ENCODE data around the gene DACH1. TPM values are rescaled to one million over a fixed set of nuclear protein-coding genes. Genes with fewer than 3 reads are reported as not detected.

The DACH1 gene
- total RNA-seq, 4 donors from 2014 or later, result 1.5 to 17.3 (median 3.3) TPM

- no peak for TF ChIP-seq POLR2AphosphoS5 (IDR thresholded peaks at IDR 0.05)
- no peak for TF ChIP-seq EP300 (IDR thresholded peaks at IDR 0.05; ENCODE audit: low read depth)
- TF ChIP-seq CTCF (IDR thresholded peaks at IDR 0.05), result no peak
- TF ChIP-seq POLR2A (IDR thresholded peaks at IDR 0.05), result no peak
- Histone ChIP-seq H3K36me3 (no peaks in the 10 kb centered on the region), H3K4me3 (no peak overlapping the region), H3K27ac (no peak overlapping the region), H3K27me3 (no peaks in the 10 kb centered on the region), H3K4me1 (no peaks in the 10 kb centered on the region), H3K9me3 (no peaks in the 10 kb centered on the region)
- intact Hi-C loops (cut with DNase I; ENCODE audit: low total_unique reads) (no loop called here), in situ Hi-C loops (cut with MboI; ENCODE audit: low pct_ligation_motif_present in 1 of 4, low pct_unique_long_range_greater_than_20kb in 1 of 4, low sequenced_read_pairs in 3 of 4) (no loop called here)
- WGBS, 2 donors (ENCODE audit: low coverage in 1 of 2), result 92 to 100% methylated on average over 1 of the region's 1 CpG
- no peak for DNase-seq
These were observed 402.3 kb downstream of the DACH1 start for GRCh38 chr13:71464686-71465085.

GRCh38 chr13:71461892-71462291 lies 405.1 kb downstream of the DACH1 start:
- no peak for TF ChIP-seq EP300 (IDR thresholded peaks at IDR 0.05; ENCODE audit: low read depth)
- TF ChIP-seq POLR2A (IDR thresholded peaks at IDR 0.05), result no peak
- TF ChIP-seq CTCF (IDR thresholded peaks at IDR 0.05), result no peak
- no peak for TF ChIP-seq POLR2AphosphoS5 (IDR thresholded peaks at IDR 0.05)
- in situ Hi-C loops (cut with MboI; ENCODE audit: low pct_ligation_motif_present in 1 of 4, low pct_unique_long_range_greater_than_20kb in 1 of 4, low sequenced_read_pairs in 3 of 4) (no loop called here), intact Hi-C loops (cut with DNase I; ENCODE audit: low total_unique reads) (no loop called here)
- WGBS, 2 donors (ENCODE audit: low coverage in 1 of 2), result 84 to 100% methylated on average over 1 of the region's 1 CpG
- Histone ChIP-seq H3K9me3 (no peaks in the 10 kb centered on the region), H3K4me1 (no peaks in the 10 kb centered on the region), H3K27ac (no peak overlapping the region), H3K27me3 (no peaks in the 10 kb centered on the region), H3K36me3 (no peaks in the 10 kb centered on the region), H3K4me3 (no peak overlapping the region)
- no peak for DNase-seq

DNA sequence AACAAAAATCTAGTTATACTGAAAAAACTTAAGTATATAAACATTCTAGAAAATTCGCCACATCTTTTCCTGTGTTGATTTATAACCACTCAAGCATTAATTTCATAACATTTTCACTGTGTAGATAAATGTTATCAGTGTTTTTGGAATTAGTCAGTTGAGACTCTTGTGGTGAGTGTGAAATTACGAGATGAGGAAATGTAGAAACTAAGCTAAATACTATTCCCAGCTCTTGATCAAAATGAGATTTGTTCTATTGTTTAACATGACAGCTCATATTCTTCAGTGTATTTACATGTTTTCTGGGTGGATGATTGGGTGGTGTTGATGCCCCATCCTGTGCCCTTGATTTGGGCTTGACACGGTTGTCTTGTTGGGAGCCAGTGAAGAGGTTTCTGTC lies 406.8 kb downstream of the DACH1 start:
- no peak overlapping the region for H3K4me3 ChIP-seq
- no peaks in the 10 kb centered on the region for H3K9me3 ChIP-seq
- no peaks in the 10 kb centered on the region for H3K36me3 ChIP-seq
- 40 to 74% methylated on average over 2 to 3 of the region's 3 CpGs for WGBS, 2 donors (ENCODE audit: low coverage in 1 of 2)
- no peak for TF ChIP-seq POLR2AphosphoS5 (IDR thresholded peaks at IDR 0.05)
- no peak for TF ChIP-seq EP300 (IDR thresholded peaks at IDR 0.05; ENCODE audit: low read depth)
- TF ChIP-seq CTCF (IDR thresholded peaks at IDR 0.05), result no peak
- H3K4me1 ChIP-seq, result no peaks in the 10 kb centered on the region
- in situ Hi-C loops (cut with MboI; ENCODE audit: low pct_ligation_motif_present in 1 of 4, low pct_unique_long_range_greater_than_20kb in 1 of 4, low sequenced_read_pairs in 3 of 4) (no loop called here), intact Hi-C loops (cut with DNase I; ENCODE audit: low total_unique reads) (no loop called here)
- no peak for DNase-seq
- no peaks in the 10 kb centered on the region for H3K27me3 ChIP-seq
- H3K27ac ChIP-seq, result no peak overlapping the region

DNA sequence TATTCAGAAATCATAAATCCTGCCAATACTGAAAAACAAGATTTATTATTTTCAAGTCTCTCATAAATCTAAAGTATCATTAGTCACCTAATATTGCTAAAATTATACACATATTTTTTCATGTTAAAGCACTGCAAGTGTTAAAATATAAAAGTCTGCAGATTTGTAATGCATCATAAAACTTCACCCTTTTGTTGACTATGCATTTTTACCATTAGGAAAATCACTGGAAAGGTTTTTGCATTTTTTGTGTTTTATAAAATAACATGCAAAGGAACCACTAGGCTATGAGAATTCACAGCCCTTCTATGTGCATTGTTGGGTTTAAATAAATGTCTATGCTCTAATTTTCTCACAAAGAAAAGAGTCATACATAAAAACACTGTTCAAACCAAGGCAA lies 407.3 kb downstream of the DACH1 start:
- H3K4me1 ChIP-seq, result no peaks in the 10 kb centered on the region
- H3K27me3 ChIP-seq, result no peaks in the 10 kb centered on the region
- H3K27ac ChIP-seq, result no peak overlapping the region
- in situ Hi-C loops (cut with MboI; ENCODE audit: low pct_ligation_motif_present in 1 of 4, low pct_unique_long_range_greater_than_20kb in 1 of 4, low sequenced_read_pairs in 3 of 4) (no loop called here), intact Hi-C loops (cut with DNase I; ENCODE audit: low total_unique reads) (no loop called here)
- no peaks in the 10 kb centered on the region for H3K9me3 ChIP-seq
- H3K4me3 ChIP-seq, result no peak overlapping the region
- DNase-seq, result no peak
- no peak for TF ChIP-seq CTCF (IDR thresholded peaks at IDR 0.05)
- no peak for TF ChIP-seq POLR2A (IDR thresholded peaks at IDR 0.05)
- no peak for TF ChIP-seq EP300 (IDR thresholded peaks at IDR 0.05; ENCODE audit: low read depth)
- no peak for TF ChIP-seq POLR2AphosphoS5 (IDR thresholded peaks at IDR 0.05)
- H3K36me3 ChIP-seq, result no peaks in the 10 kb centered on the region
